GM19463 (cell line): Measurements from ENCODE around the gene PTBP3.
"Not testable (repeated sequence)": the region's sequence is repeated elsewhere in the genome, so short reads cannot be mapped to it uniquely, and the experiment has no call there.

Experiments
- ATAC-seq: cut with Tn5 transposase; IDR thresholded peaks from one replicate; pipeline ENCODE4 v1.9.1; 2021; ENCODE audit warnings: mild to moderate bottlenecking, moderate library complexity; ENCODE audit not compliant: unreplicated experiment

PTBP3 gene

DNA sequence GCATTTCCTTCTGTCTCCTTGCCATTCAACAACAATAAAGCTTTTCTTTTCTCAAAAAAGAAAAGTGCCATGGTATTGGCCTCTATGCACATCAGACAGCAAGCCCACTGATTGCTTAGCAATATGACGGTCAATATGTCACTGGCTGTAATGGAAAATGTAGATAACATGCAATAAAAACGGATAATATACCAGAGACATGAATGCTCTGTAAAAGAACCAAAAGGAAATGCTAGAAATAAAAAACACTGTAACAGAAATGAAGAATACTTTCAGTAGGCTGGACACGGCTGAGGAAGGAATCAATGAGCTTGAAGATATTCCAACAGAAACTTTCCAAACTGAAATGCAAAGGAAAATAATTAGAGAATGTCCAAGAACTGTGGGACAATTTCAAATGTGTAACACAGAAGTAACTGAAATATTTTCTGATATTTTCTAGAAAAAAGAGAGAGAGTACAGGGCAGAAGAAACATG is 10.0 kb downstream of the PTBP3 start:
- no peak for ATAC-seq

- no peak for ATAC-seq
Observed at GRCh38 chr9:112322701-112323377, 10.6 kb downstream of the PTBP3 start.

GRCh38 chr9:112316258-112316943 is 17.0 kb downstream of the PTBP3 start:
- ATAC-seq = no peak

DNA sequence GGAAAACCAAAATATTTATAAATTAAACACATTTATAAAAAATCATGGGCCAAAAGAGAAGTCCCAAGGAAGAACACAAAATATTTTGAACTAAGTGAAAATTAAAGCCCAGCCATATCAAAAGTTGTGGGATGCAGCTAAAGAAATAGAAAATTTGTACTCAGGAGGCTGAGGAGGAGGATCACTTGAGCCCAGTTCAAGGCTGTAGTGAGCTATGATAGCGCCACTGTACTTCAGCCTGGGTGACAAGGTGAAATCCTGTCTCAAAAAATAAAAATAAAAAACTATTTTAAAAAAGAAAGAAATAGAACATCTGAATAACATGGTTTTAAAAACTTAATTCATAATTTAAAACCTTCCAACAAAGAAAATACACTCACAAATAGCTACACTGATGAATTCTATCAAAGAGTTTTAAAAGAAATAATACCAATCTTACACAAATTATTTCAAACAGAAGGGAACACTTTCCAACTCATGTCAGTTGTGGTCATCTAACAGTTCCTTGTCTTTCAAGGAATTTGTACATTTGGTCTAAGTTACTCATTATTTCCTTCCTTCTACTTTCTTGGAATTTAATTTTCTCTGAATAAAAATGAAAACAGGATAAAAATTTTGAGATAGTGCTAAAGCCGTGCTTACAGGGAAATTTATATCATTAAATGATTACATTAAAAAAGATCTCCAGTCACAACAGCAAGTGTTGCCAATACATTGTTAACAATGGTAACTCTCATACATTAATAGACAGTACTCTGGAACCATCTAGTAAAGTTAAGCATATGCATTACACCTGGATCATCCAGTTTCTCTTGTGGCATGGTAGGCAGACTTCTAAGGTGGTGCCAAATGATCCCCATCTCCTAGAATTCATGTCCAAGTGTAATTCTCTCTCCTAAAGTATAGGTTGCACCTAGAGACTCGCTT is 17.8 kb downstream of the PTBP3 start:
- ATAC-seq = no peak

DNA sequence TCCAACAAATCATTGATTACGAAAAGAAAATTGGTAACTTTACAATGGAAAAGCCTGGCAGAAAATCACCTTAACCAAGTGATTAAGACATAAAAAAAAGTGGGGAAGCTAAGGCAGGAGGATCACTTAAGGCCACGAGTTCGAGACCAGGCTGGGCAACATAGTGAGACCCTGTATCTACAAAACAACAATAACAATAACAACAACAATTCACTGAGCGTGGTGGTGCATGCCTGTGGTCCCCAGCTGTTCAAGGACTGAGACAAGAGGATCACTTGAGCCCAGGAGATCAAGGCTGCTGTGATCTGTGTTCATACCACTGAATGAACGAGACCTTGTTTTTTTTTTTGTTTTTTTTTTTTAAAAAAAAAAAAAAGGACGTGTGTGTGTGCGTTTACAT is 21.3 kb downstream of the PTBP3 start:
- ATAC-seq = no peak

- no peak for ATAC-seq
Observed at GRCh38 chr9:112311497-112311896, 21.9 kb downstream of the PTBP3 start.

DNA sequence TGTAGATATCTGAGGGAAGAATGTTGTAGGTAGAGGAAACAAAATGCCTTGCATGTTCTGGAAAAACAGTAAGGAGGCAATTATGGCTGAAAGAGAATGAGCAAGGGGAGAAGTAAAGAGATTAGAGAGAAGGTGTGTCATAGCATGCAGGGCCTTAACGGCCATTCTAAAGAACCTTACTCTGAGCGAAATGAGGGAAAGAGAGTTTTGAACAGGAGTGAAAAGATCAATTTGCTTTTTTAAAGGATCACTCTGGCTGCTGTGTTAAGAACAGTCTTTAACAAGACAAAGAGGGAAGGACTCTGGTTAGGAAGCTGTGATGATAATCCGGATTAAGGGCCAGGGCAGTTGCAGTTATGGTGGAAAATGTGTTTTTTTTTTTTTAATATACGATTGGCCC is 22.6 kb downstream of the PTBP3 start:
- no peak for ATAC-seq

- ATAC-seq = no peak
Observed at GRCh38 chr9:112308588-112308987, 24.8 kb downstream of the PTBP3 start.

GRCh38 chr9:112301420-112301819 is 32.0 kb downstream of the PTBP3 start:
- no peak for ATAC-seq

DNA sequence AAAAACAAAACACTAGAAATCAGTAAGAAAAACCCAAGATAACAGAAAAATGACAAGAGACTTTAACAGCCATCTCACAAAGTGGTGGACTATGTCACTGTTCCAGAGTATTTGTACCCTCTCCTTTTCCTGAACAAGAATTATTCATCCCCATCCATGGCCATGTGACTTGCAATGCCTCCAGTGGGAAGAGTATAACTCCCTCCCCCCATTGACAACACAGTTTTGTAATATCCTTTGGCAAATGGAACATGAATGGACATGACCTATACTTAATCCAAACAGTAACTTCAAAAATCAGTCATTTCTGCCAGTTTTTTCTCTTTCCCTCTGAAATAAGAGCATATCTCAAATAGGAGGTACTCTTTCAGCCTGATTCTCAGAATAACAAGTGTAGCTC is 33.9 kb downstream of the PTBP3 start:
- no peak for ATAC-seq

- ATAC-seq = no peak
Observed at GRCh38 chr9:112296929-112297328, 36.5 kb downstream of the PTBP3 start.

DNA sequence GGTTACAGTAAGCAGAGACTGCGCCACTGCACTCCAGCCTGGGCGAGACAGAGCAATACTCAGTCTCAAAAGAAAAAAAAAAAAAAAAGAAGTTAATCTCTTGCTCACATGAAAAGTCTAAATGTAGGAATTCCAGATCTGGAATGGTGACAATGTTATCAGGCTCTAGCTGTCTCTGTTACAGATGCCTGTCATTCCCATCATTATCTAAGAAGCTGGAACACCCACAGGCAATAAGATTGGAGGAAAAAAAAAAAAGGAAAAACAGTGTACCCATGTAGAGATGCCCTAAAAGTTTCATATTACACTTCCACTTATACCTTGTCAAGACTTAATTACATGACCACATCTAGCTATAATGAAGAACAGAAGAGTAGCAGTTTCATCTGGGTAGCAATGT is 38.2 kb downstream of the PTBP3 start:
- no peak for ATAC-seq

GRCh38 chr9:112288029-112288428 is 45.4 kb downstream of the PTBP3 start:
- no peak for ATAC-seq

DNA sequence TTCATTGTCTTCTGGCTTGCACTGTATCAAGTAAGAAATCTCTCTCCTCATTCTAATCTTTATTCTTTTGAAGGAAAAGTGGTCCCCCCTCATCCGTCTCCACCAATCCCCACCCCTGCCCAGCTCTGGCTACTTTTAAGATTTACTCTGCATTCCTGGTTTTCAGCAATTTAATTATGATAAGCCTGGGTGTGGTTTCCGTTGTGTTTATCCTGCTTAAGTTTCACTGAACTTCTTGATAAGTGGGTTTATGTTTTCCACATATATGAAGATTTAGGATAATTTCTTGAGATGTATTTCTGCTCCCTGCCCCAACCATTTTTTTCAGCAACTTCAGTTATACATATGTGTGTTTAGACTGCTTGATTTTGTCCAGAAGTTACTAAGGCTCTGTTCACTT is 46.5 kb downstream of the PTBP3 start:
- no peak for ATAC-seq

- ATAC-seq = no peak
Observed at GRCh38 chr9:112285056-112285455, 48.4 kb downstream of the PTBP3 start.

- ATAC-seq = no peak
Observed at GRCh38 chr9:112283582-112284253, 49.7 kb downstream of the PTBP3 start.

GRCh38 chr9:112282841-112283240 is 50.6 kb downstream of the PTBP3 start:
- ATAC-seq = not testable (repeated sequence)

- no peak for ATAC-seq
Observed at GRCh38 chr9:112280904-112281303, 52.5 kb downstream of the PTBP3 start.

- no peak for ATAC-seq
Observed at GRCh38 chr9:112279501-112279900, 53.9 kb downstream of the PTBP3 start.

GRCh38 chr9:112278152-112278551 is 55.3 kb downstream of the PTBP3 start:
- no peak for ATAC-seq

DNA sequence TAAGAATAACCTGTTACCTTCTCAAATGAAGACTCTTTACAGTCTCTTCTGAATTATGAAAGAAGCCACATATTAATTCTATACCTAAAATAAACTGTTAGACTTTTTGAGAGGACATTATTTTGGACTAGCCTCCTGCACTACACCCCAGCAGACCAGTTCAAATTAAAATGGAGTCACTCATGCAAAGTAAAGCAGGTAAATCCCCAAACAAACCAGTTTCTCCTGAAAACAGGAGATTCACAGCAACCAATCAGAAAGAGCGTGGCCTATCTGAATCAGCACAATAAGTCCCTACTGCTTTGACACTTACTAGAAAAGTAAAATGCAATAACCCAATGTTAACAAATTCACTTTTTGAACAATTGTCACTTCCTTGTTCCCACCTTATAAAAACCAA is 58.8 kb downstream of the PTBP3 start:
- no peak for ATAC-seq
